Mesenchymal stem cell (in vitro differentiated cells and primary cell): ENCODE measurements around the gene ZBTB9.
A peak's percentile ranks its signal among the peaks of the same experiment; 100 is the strongest.

ENCODE experiments used
- DNase-seq: peaks from one replicate; pipeline ENCODE4 v3.0.0-alpha.2; 2013
- H2AFZ ChIP-seq: one replicate; pipeline ENCODE4 v1.6.1; 2013; ENCODE audit warnings: low read depth, mild to moderate bottlenecking, control low read depth, inconsistent platforms, low read length, moderate library complexity
- H2AK5ac ChIP-seq: 2 replicates; pipeline ENCODE4 v1.6.1; 2013; ENCODE audit warnings: low read length, moderate library complexity, mild to moderate bottlenecking, inconsistent platforms; ENCODE audit not compliant: severe bottlenecking
- H2BK120ac ChIP-seq: one replicate; pipeline ENCODE4 v1.6.1; 2013; ENCODE audit warnings: low read depth, mild to moderate bottlenecking, inconsistent platforms, low read length, moderate library complexity
- H2BK12ac ChIP-seq, 2 experiments: one replicate each; pipeline ENCODE4 v1.6.1; 2013; ENCODE audit warnings: inconsistent platforms in 2 of 2, low read length in 2 of 2, mild to moderate bottlenecking in 2 of 2, moderate library complexity in 2 of 2, control low read depth in 1 of 2
- H2BK15ac ChIP-seq: one replicate; pipeline ENCODE4 v1.6.1; 2013; ENCODE audit warnings: mild to moderate bottlenecking, low read depth, inconsistent platforms; ENCODE audit not compliant: poor library complexity, severe bottlenecking
- H2BK5ac ChIP-seq: 2 replicates; pipeline ENCODE4 v1.6.1; 2013; ENCODE audit warnings: low read depth, mild to moderate bottlenecking, low read length, control low read depth, inconsistent platforms; ENCODE audit not compliant: poor library complexity, severe bottlenecking
- H3K14ac ChIP-seq, 2 experiments: one replicate each; pipeline ENCODE4 v1.6.1; 2013; ENCODE audit warnings: inconsistent platforms in 2 of 2, low read length in 2 of 2, control low read depth in 1 of 2, mild to moderate bottlenecking in 1 of 2, moderate library complexity in 1 of 2
- H3K18ac ChIP-seq, 2 experiments: one replicate each; pipeline ENCODE4 v1.6.1; 2013; ENCODE audit warnings: inconsistent platforms in 2 of 2, low read length in 2 of 2, control low read depth in 1 of 2, low read depth in 1 of 2, mild to moderate bottlenecking in 1 of 2
- H3K23ac ChIP-seq, 2 experiments: one replicate each; pipeline ENCODE4 v1.6.1; 2013; ENCODE audit warnings: inconsistent platforms in 2 of 2, low read length in 2 of 2, mild to moderate bottlenecking in 2 of 2, moderate library complexity in 2 of 2, control low read depth in 1 of 2
- H3K27ac ChIP-seq: 2 replicates; pipeline ENCODE4 v1.5.1; 2013; ENCODE audit warnings: mild to moderate bottlenecking, moderate library complexity, low read length, control low read depth, inconsistent platforms; ENCODE audit not compliant: poor library complexity, severe bottlenecking
- H3K27me3 ChIP-seq, 2 experiments: 2 replicates each; pipeline versions ENCODE4 v1.6.1 to v1.7.0; 2013; ENCODE audit warnings: low read length in 2 of 2, mild to moderate bottlenecking in 2 of 2, moderate library complexity in 2 of 2, control low read depth in 1 of 2, inconsistent platforms in 1 of 2; ENCODE audit not compliant: control insufficient read depth in 1 of 2, insufficient read depth in 1 of 2
- H3K36me3 ChIP-seq, 2 experiments: 2 replicates each; pipeline versions ENCODE4 v1.6.1 to v1.7.0; 2013; ENCODE audit warnings: low read length in 2 of 2, control low read depth in 1 of 2, inconsistent platforms in 1 of 2, low read depth in 1 of 2, mild to moderate bottlenecking in 1 of 2; ENCODE audit not compliant: insufficient read depth in 2 of 2, control insufficient read depth in 1 of 2
- H3K4ac ChIP-seq, 2 experiments: one replicate each; pipeline ENCODE4 v1.6.1; 2013; ENCODE audit warnings: inconsistent platforms in 2 of 2, low read length in 2 of 2, mild to moderate bottlenecking in 2 of 2, moderate library complexity in 2 of 2, control low read depth in 1 of 2, low read depth in 1 of 2
- H3K4me1 ChIP-seq: 2 replicates; pipeline ENCODE4 v1.6.1; 2013; ENCODE audit warnings: low read depth, low read length, control low read depth; ENCODE audit not compliant: control insufficient read depth, insufficient read depth
- H3K4me2 ChIP-seq: 2 replicates; pipeline ENCODE4 v1.6.1; 2013; ENCODE audit warnings: low read length, mild to moderate bottlenecking, inconsistent platforms; ENCODE audit not compliant: poor library complexity, severe bottlenecking
- H3K4me3 ChIP-seq, 2 experiments: 2 replicates each; pipeline versions ENCODE4 v1.5.1 to v1.7.0; 2013; ENCODE audit warnings: low read length in 2 of 2, mild to moderate bottlenecking in 2 of 2, control low read depth in 1 of 2, low read depth in 1 of 2; ENCODE audit not compliant: insufficient read depth in 1 of 2
- H3K79me1 ChIP-seq: replicated peaks from 2 replicates; pipeline ENCODE4 v1.6.1; 2013; ENCODE audit warnings: mild to moderate bottlenecking, control low read depth, low read length, inconsistent platforms; ENCODE audit not compliant: poor library complexity, severe bottlenecking
- H3K9ac ChIP-seq: 2 replicates; pipeline ENCODE4 v1.7.0; 2013; ENCODE audit warnings: mild to moderate bottlenecking, low read length, moderate library complexity
- H3K9me3 ChIP-seq: 2 replicates; pipeline ENCODE4 v1.7.0; 2013; ENCODE audit warnings: mild to moderate bottlenecking, low read length; ENCODE audit not compliant: control insufficient read depth
- H4K8ac ChIP-seq: one replicate; pipeline ENCODE4 v1.6.1; 2013; ENCODE audit warnings: inconsistent platforms, mild to moderate bottlenecking, low read length, moderate library complexity
- H4K91ac ChIP-seq: one replicate; pipeline ENCODE4 v1.6.1; 2013; ENCODE audit warnings: mild to moderate bottlenecking, low read length, inconsistent platforms
- WGBS: methylation state at CpG from one replicate; pipeline ENCODE4 v1.1.7; 2013; ENCODE audit warnings: mixed read lengths; 5-methylcytosine and 5-hydroxymethylcytosine counted together

The ZBTB9 gene

DNA sequence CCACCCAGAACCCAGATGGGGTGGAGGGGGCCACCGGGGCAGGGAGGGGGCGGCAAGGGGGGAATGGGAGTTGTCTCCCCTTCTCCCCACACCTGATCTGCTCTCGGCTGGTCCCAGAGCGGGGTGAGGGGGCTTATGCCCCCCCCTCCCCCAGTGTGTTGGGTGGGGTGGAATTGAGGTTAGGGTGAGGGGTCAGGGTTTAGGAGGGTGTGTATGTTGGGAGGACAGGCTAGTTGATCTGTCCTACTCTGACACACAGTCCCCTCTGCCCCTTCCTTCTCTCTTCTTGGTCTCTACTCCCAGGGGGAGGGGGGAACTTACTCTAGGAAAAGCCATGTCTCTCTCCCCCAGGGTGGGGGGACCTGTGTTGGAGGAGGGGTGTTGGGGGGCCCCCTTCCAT is 1.9 kb upstream of the ZBTB9 start:
- WGBS, result no CpG with 5 or more reads among the region's 4 CpGs
- H3K9ac ChIP-seq, result no peak overlapping the region

DNA sequence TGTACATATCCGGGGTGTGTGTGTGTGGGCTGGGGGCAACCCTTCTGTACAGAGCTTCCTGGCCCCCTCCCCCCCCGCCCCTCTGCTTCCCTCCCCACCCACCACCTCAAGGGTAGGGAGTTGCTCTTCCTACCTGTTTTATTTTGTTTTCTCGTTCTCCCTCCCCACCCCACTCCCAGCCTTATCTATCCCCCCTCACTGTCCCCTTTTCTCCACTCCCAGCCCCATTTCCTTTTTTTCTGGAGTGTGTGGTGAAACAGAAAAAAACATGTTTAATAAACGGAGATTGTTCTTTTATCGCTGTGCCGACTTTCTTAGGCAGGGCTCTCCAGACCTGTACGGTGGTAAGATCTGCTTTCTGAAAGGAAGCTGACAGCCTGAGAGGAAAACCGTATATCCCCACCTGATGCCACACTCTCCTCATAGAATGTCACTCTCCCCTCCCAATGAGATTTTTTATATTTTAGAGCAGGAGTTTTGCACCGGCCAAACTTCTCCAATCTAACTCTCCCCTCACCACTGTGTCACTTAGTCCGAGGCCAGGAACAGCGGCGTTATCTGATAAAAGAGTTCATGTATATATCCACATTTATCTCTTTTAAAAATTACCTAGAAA is 875 bp upstream of the ZBTB9 start:
- H3K9me3 ChIP-seq, result no peaks in the 10 kb centered on the region
- no peak for DNase-seq
- H3K9ac ChIP-seq, result peak overlapping the region; percentile 97
- peak overlapping the region in 1 of 2 experiments; percentile 99 for H3K4me3 ChIP-seq
- H3K36me3 ChIP-seq, result peaks cover 37 to 39% of the 10 kb centered on the region in 2 experiments
- H4K91ac ChIP-seq, result no peak overlapping the region
- WGBS, result 8% methylated on average over 2 of the region's 12 CpGs
- H2BK12ac ChIP-seq, result no peak overlapping the region
- H2AFZ ChIP-seq, result no peak overlapping the region
- no peak overlapping the region for H3K23ac ChIP-seq
- H3K79me1 ChIP-seq, result peaks cover 44% of the 10 kb centered on the region
- no peak overlapping the region for H2BK120ac ChIP-seq
- no peak overlapping the region for H3K4ac ChIP-seq
- no peak overlapping the region for H2BK5ac ChIP-seq
- no peak overlapping the region for H3K18ac ChIP-seq
- no peak overlapping the region for H2BK15ac ChIP-seq
- H4K8ac ChIP-seq, result no peak overlapping the region
- peaks cover 7% of the 10 kb centered on the region for H3K4me1 ChIP-seq
- no peak overlapping the region for H3K14ac ChIP-seq
- peak overlapping the region; percentile 86 for H3K4me2 ChIP-seq
- H3K27me3 ChIP-seq, result no peaks in the 10 kb centered on the region
- H2AK5ac ChIP-seq, result no peak overlapping the region
- H3K27ac ChIP-seq, result no peak overlapping the region

More for the DNA sequence above, 1.9 kb upstream of the ZBTB9 start:
- no peak overlapping the region for H3K23ac ChIP-seq
- no peaks in the 10 kb centered on the region for H3K27me3 ChIP-seq
- H2BK5ac ChIP-seq, result no peak overlapping the region
- H2AFZ ChIP-seq, result no peak overlapping the region
- H3K36me3 ChIP-seq, result peaks cover 47 to 49% of the 10 kb centered on the region in 2 experiments
- no peak overlapping the region for H4K91ac ChIP-seq
- peak overlapping the region; percentile 40 for H4K8ac ChIP-seq
- no peak overlapping the region for H3K18ac ChIP-seq
- H2BK15ac ChIP-seq, result no peak overlapping the region
- H3K4me3 ChIP-seq, result no peak overlapping the region
- peaks cover 7% of the 10 kb centered on the region for H3K4me1 ChIP-seq
- H3K4me2 ChIP-seq, result no peak overlapping the region
- H3K4ac ChIP-seq, result no peak overlapping the region
- H3K79me1 ChIP-seq, result peaks cover 53% of the 10 kb centered on the region
- no peak overlapping the region for H3K27ac ChIP-seq
- H2AK5ac ChIP-seq, result no peak overlapping the region
- no peak for DNase-seq
- no peak overlapping the region for H2BK12ac ChIP-seq
- no peaks in the 10 kb centered on the region for H3K9me3 ChIP-seq
- H2BK120ac ChIP-seq, result no peak overlapping the region
- no peak overlapping the region for H3K14ac ChIP-seq

- Histone ChIP-seq H3K27me3 (no peaks in the 10 kb centered on the region), H3K79me1 (peaks cover 39% of the 10 kb centered on the region), H3K23ac (no peak overlapping the region), H2BK120ac (no peak overlapping the region), H2BK12ac (no peak overlapping the region), H3K14ac (no peak overlapping the region), H4K91ac (no peak overlapping the region), H3K18ac (no peak overlapping the region), H3K27ac (no peak overlapping the region), H3K9ac (peak overlapping the region; percentile 97), H3K36me3 (peaks cover 24 to 25% of the 10 kb centered on the region in 2 experiments), H3K9me3 (no peaks in the 10 kb centered on the region), H3K4ac (peak overlapping the region; percentile 3 to 9), H2AK5ac (no peak overlapping the region), H2BK5ac (no peak overlapping the region), H4K8ac (peak overlapping the region; percentile 20), H3K4me3 (peak overlapping the region; percentile 87 to 99), H2BK15ac (no peak overlapping the region), H3K4me2 (peak overlapping the region; percentile 96), H2AFZ (peak overlapping the region; percentile 75), H3K4me1 (peaks cover 7% of the 10 kb centered on the region)
- no peak for DNase-seq
- WGBS, result 56% methylated on average over 16 of the region's 16 CpGs
Measured at GRCh38 chr6:33455051-33455450, 675 bp downstream of the ZBTB9 start.

DNA sequence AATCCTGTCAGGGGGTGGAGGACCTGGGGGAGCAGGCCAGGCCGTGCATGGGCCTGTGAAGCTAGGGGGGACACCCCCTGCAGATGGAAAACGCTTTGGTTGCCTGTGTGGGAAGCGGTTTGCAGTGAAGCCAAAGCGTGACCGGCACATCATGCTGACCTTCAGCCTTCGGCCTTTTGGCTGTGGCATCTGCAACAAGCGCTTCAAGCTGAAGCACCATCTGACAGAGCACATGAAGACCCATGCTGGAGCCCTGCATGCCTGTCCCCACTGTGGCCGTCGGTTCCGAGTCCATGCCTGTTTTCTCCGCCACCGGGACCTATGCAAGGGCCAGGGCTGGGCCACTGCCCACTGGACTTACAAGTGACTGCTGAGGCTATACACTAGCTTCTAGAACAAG is 1.8 kb downstream of the ZBTB9 start:
- Histone ChIP-seq H3K27me3 (no peaks in the 10 kb centered on the region), H3K9me3 (no peaks in the 10 kb centered on the region), H3K4me2 (no peak overlapping the region), H3K36me3 (peaks cover 23 to 25% of the 10 kb centered on the region in 2 experiments), H2BK5ac (no peak overlapping the region), H3K14ac (no peak overlapping the region), H2BK15ac (no peak overlapping the region), H3K23ac (no peak overlapping the region), H3K27ac (no peak overlapping the region), H3K9ac (no peak overlapping the region), H3K4me1 (peaks cover 7% of the 10 kb centered on the region), H3K4ac (no peak overlapping the region), H2BK12ac (no peak overlapping the region), H4K8ac (no peak overlapping the region), H3K18ac (no peak overlapping the region), H3K4me3 (no peak overlapping the region), H2BK120ac (no peak overlapping the region), H4K91ac (no peak overlapping the region), H3K79me1 (peaks cover 39% of the 10 kb centered on the region), H2AK5ac (no peak overlapping the region), H2AFZ (no peak overlapping the region)
- 97% methylated on average over 12 of the region's 12 CpGs for WGBS
- DNase-seq, result no peak
